ENCODE results near the gene EMP2.

Gene EMP2

GRCh38 chr16:10531582-10531981 is 48.8 kb downstream of the EMP2 start:
- Histone ChIP-seq H3K4me3 (ENCODE audit: low read length) (no peak overlapping the region), H3K4me1 (ENCODE audit: insufficient read depth, low read length) (no peaks in the 10 kb centered on the region), H3K36me3 (ENCODE audit: insufficient read depth, low read length) (no peaks in the 10 kb centered on the region), H3K27me3 (ENCODE audit: insufficient read depth, low read length) (no peaks in the 10 kb centered on the region), H3K9ac (ENCODE audit: low read depth, low read length) (no peak overlapping the region), H3K9me3 (ENCODE audit: insufficient read depth, low read depth, low read length) (no peaks in the 10 kb centered on the region), H3K27ac (ENCODE audit: low read depth, low read length) (no peak overlapping the region)

- H3K9ac ChIP-seq (ENCODE audit: low read depth, low read length): no peak overlapping the region
- H3K27ac ChIP-seq (ENCODE audit: low read depth, low read length): no peak overlapping the region
- no peaks in the 10 kb centered on the region for H3K36me3 ChIP-seq (ENCODE audit: insufficient read depth, low read length)
- no peaks in the 10 kb centered on the region for H3K27me3 ChIP-seq (ENCODE audit: insufficient read depth, low read length)
- H3K4me3 ChIP-seq (ENCODE audit: low read length): no peak overlapping the region
- no peaks in the 10 kb centered on the region for H3K4me1 ChIP-seq (ENCODE audit: insufficient read depth, low read length)
- H3K9me3 ChIP-seq (ENCODE audit: insufficient read depth, low read depth, low read length): no peaks in the 10 kb centered on the region
- WGBS: 94% methylated on average over 14 of the region's 14 CpGs
Observed at GRCh38 chr16:10530685-10531084, 49.7 kb downstream of the EMP2 start.

- no peak overlapping the region for H3K27ac ChIP-seq (ENCODE audit: low read depth, low read length)
- H3K9ac ChIP-seq (ENCODE audit: low read depth, low read length): no peak overlapping the region
- H3K36me3 ChIP-seq (ENCODE audit: insufficient read depth, low read length): no peaks in the 10 kb centered on the region
- H3K9me3 ChIP-seq (ENCODE audit: insufficient read depth, low read depth, low read length): no peaks in the 10 kb centered on the region
- WGBS: 92% methylated on average over 1 of the region's 1 CpG
- H3K27me3 ChIP-seq (ENCODE audit: insufficient read depth, low read length): no peaks in the 10 kb centered on the region
- no peak overlapping the region for H3K4me3 ChIP-seq (ENCODE audit: low read length)
- H3K4me1 ChIP-seq (ENCODE audit: insufficient read depth, low read length): no peaks in the 10 kb centered on the region
Observed at GRCh38 chr16:10529895-10530669, 50.3 kb downstream of the EMP2 start.

- Histone ChIP-seq H3K9me3 (ENCODE audit: insufficient read depth, low read depth, low read length) (no peaks in the 10 kb centered on the region), H3K4me3 (ENCODE audit: low read length) (no peak overlapping the region), H3K9ac (ENCODE audit: low read depth, low read length) (no peak overlapping the region), H3K36me3 (ENCODE audit: insufficient read depth, low read length) (no peaks in the 10 kb centered on the region), H3K27ac (ENCODE audit: low read depth, low read length) (no peak overlapping the region), H3K27me3 (ENCODE audit: insufficient read depth, low read length) (no peaks in the 10 kb centered on the region), H3K4me1 (ENCODE audit: insufficient read depth, low read length) (no peaks in the 10 kb centered on the region)
- 94% methylated on average over 6 of the region's 8 CpGs for WGBS
Observed at GRCh38 chr16:10528635-10529034, 51.8 kb downstream of the EMP2 start.

- Histone ChIP-seq H3K9me3 (ENCODE audit: insufficient read depth, low read depth, low read length) (no peaks in the 10 kb centered on the region), H3K27me3 (ENCODE audit: insufficient read depth, low read length) (no peaks in the 10 kb centered on the region), H3K4me1 (ENCODE audit: insufficient read depth, low read length) (no peaks in the 10 kb centered on the region), H3K27ac (ENCODE audit: low read depth, low read length) (no peak overlapping the region), H3K36me3 (ENCODE audit: insufficient read depth, low read length) (no peaks in the 10 kb centered on the region), H3K4me3 (ENCODE audit: low read length) (no peak overlapping the region), H3K9ac (ENCODE audit: low read depth, low read length) (no peak overlapping the region)
- WGBS: 96% methylated on average over 7 of the region's 7 CpGs
Observed at GRCh38 chr16:10526962-10527361, 53.4 kb downstream of the EMP2 start.

- Histone ChIP-seq H3K4me1 (ENCODE audit: insufficient read depth, low read length) (no peaks in the 10 kb centered on the region), H3K27me3 (ENCODE audit: insufficient read depth, low read length) (no peaks in the 10 kb centered on the region), H3K9me3 (ENCODE audit: insufficient read depth, low read depth, low read length) (no peaks in the 10 kb centered on the region), H3K4me3 (ENCODE audit: low read length) (no peak overlapping the region), H3K27ac (ENCODE audit: low read depth, low read length) (no peak overlapping the region), H3K36me3 (ENCODE audit: insufficient read depth, low read length) (no peaks in the 10 kb centered on the region), H3K9ac (ENCODE audit: low read depth, low read length) (no peak overlapping the region)
- WGBS: 97% methylated on average over 5 of the region's 6 CpGs
Observed at GRCh38 chr16:10525214-10525825, 55.1 kb downstream of the EMP2 start.

GRCh38 chr16:10522966-10523365 is 57.4 kb downstream of the EMP2 start:
- no peaks in the 10 kb centered on the region for H3K9me3 ChIP-seq (ENCODE audit: insufficient read depth, low read depth, low read length)
- no peak overlapping the region for H3K27ac ChIP-seq (ENCODE audit: low read depth, low read length)
- WGBS: 85% methylated on average over 2 of the region's 2 CpGs
- no peaks in the 10 kb centered on the region for H3K27me3 ChIP-seq (ENCODE audit: insufficient read depth, low read length)
- no peak overlapping the region for H3K9ac ChIP-seq (ENCODE audit: low read depth, low read length)
- H3K4me3 ChIP-seq (ENCODE audit: low read length): no peak overlapping the region
- no peaks in the 10 kb centered on the region for H3K4me1 ChIP-seq (ENCODE audit: insufficient read depth, low read length)
- no peaks in the 10 kb centered on the region for H3K36me3 ChIP-seq (ENCODE audit: insufficient read depth, low read length)

- Histone ChIP-seq H3K36me3 (ENCODE audit: insufficient read depth, low read length) (no peaks in the 10 kb centered on the region), H3K9ac (ENCODE audit: low read depth, low read length) (no peak overlapping the region), H3K27ac (ENCODE audit: low read depth, low read length) (no peak overlapping the region), H3K9me3 (ENCODE audit: insufficient read depth, low read depth, low read length) (no peaks in the 10 kb centered on the region), H3K27me3 (ENCODE audit: insufficient read depth, low read length) (no peaks in the 10 kb centered on the region), H3K4me1 (ENCODE audit: insufficient read depth, low read length) (no peaks in the 10 kb centered on the region), H3K4me3 (ENCODE audit: low read length) (no peak overlapping the region)
- WGBS: 42% methylated on average over 7 of the region's 9 CpGs
Observed at GRCh38 chr16:10521681-10522274, 58.6 kb downstream of the EMP2 start.

- no peaks in the 10 kb centered on the region for H3K27me3 ChIP-seq (ENCODE audit: insufficient read depth, low read length)
- no peaks in the 10 kb centered on the region for H3K4me1 ChIP-seq (ENCODE audit: insufficient read depth, low read length)
- WGBS: 85% methylated on average over 7 of the region's 7 CpGs
- no peak overlapping the region for H3K9ac ChIP-seq (ENCODE audit: low read depth, low read length)
- no peak overlapping the region for H3K27ac ChIP-seq (ENCODE audit: low read depth, low read length)
- H3K36me3 ChIP-seq (ENCODE audit: insufficient read depth, low read length): no peaks in the 10 kb centered on the region
- H3K9me3 ChIP-seq (ENCODE audit: insufficient read depth, low read depth, low read length): no peaks in the 10 kb centered on the region
- H3K4me3 ChIP-seq (ENCODE audit: low read length): no peak overlapping the region
Observed at GRCh38 chr16:10520869-10521578, 59.4 kb downstream of the EMP2 start.

GRCh38 chr16:10519929-10520868 is 60.2 kb downstream of the EMP2 start:
- no peaks in the 10 kb centered on the region for H3K4me1 ChIP-seq (ENCODE audit: insufficient read depth, low read length)
- WGBS: 86% methylated on average over 10 of the region's 10 CpGs
- H3K36me3 ChIP-seq (ENCODE audit: insufficient read depth, low read length): no peaks in the 10 kb centered on the region
- no peak overlapping the region for H3K9ac ChIP-seq (ENCODE audit: low read depth, low read length)
- no peak overlapping the region for H3K4me3 ChIP-seq (ENCODE audit: low read length)
- H3K9me3 ChIP-seq (ENCODE audit: insufficient read depth, low read depth, low read length): no peaks in the 10 kb centered on the region
- H3K27ac ChIP-seq (ENCODE audit: low read depth, low read length): no peak overlapping the region
- H3K27me3 ChIP-seq (ENCODE audit: insufficient read depth, low read length): no peaks in the 10 kb centered on the region

All from HUES64 (cell line).